Esophagus muscularis mucosa (tissue), 4 donors: ENCODE measurements around the gene ZNF3. TPM values are rescaled to one million over a fixed set of nuclear protein-coding genes. Genes with fewer than 3 reads are reported as not detected.

Experiments used
- DNase-seq: peaks from one replicate; pipeline ENCODE4 v3.0.0-alpha.2; 2017; ENCODE audit errors: extremely low spot score
- H3K27ac ChIP-seq, 4 donors: fragments of 200-600 bp; sonication (generic); replicated peaks in 1 of 4; 1 replicate in 3 of 4; 2 replicates in 1 of 4; pipeline ENCODE4 v1.5.1; 2016 to 2019; ENCODE audit warnings: mild to moderate bottlenecking in 1 of 4
- H3K27me3 ChIP-seq, 4 donors: fragments of 200-600 bp; sonication (generic); one replicate each; pipeline versions ENCODE4 v1.5.1 to v1.6.0; 2016 to 2019
- H3K36me3 ChIP-seq, 4 donors: fragments of 200-600 bp; sonication (generic); one replicate each; pipeline ENCODE4 v1.5.1; 2016 to 2019
- H3K4me1 ChIP-seq, 4 donors: fragments of 200-600 bp; sonication (generic); one replicate each; pipeline ENCODE4 v1.5.1; 2016 to 2019
- H3K4me3 ChIP-seq, 4 donors: fragments of 200-600 bp; sonication (generic); 1 replicate in 2 of 4; 2 replicates in 2 of 4; pipeline ENCODE4 v1.5.1; 2016 to 2019; ENCODE audit warnings: mild to moderate bottlenecking in 4 of 4, moderate library complexity in 1 of 4
- H3K9me3 ChIP-seq, 4 donors: fragments of 200-600 bp; sonication (generic); 1 replicate in 3 of 4; 2 replicates in 1 of 4; pipeline ENCODE4 v1.5.1; 2016 to 2019
- EP300 ChIP-seq: sonication (generic); formaldehyde crosslinking; IDR thresholded peaks from one replicate; pipeline ENCODE4 v1.6.1; 2017; ENCODE audit warnings: antibody characterized with exemption
- POLR2A ChIP-seq: fragments of 450-650 bp; IDR thresholded peaks from one replicate; pipeline ENCODE4 v1.6.1; 2017; ENCODE audit warnings: antibody characterized with exemption, moderate library complexity, mild to moderate bottlenecking, low read depth
- POLR2AphosphoS5 ChIP-seq, 2 donors: sonication (generic); formaldehyde crosslinking; IDR thresholded peaks; one replicate each; pipeline ENCODE4 v1.6.1; 2017; ENCODE audit warnings: antibody characterized with exemption in 2 of 2
- WGBS: methylation state at CpG from one replicate; pipeline ENCODE4 v1.1.5; 2018; 5-methylcytosine and 5-hydroxymethylcytosine counted together
- intact Hi-C: fragments of 100-400 bp; cut with DNase I; formaldehyde crosslinking; loops from one replicate; pipeline ENCODE4 v1.15.1; 2023
- total RNA-seq, 4 donors: library from RNA; depleted of rRNA; stranded (reverse); fragments of >200 nt; gene quantifications; one replicate each; pipeline versions ENCODE4 v1.1.0 to v1.2.1, GENCODE V29; 2016
- TF ChIP-seq, protein P1 (sequence below), 3 experiments: fragments of 200-600 bp in 2 of 3; fragments of 450-650 bp in 1 of 3; sonication (generic) in 2 of 3; IDR thresholded peaks; one replicate each; pipeline ENCODE4 v1.5.1; 2017 to 2019; ENCODE audit warnings: antibody characterized with exemption in 3 of 3, mild to moderate bottlenecking in 2 of 3, moderate library complexity in 1 of 3

ZNF3 gene
- total RNA-seq, 4 donors from 2014 or later: 15.6 to 25.3 (median 20.7) TPM

DNA sequence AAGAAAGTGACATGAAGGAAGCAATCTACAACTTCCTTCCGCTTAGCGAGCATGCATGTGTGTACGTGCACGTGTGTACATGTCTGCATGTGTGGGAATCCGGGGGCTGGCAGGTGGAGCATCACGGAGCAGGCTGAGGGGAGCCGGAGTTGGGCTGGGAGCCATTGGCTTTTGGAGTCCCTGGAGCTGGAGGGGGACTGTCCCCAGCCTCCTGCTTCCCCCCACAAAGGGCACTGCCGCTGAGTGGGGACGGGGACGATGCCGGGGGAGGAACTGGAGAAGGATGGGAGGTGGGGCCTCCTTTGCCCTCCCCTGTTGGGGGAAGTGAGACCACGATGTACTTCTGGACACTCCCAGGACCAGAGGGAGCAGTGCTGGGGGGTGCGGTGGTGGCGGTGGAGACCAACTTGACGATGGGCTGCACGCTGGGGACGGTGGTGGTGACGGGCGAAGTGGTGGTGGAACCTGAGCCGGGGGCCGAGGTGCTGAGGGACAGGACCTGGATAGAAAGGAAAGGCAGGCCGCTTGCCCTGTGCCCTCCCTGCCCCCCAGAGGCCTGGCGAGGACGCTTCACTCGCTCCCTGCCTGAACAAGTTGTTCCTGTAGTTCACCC is 25.7 kb upstream of the ZNF3 start:
- Histone ChIP-seq H3K9me3 (no peaks in the 10 kb centered on the region), H3K27ac (no peak overlapping the region), H3K36me3 (peaks cover 58 to 94% (median 92%) of the 10 kb centered on the region in 4 donors), H3K4me3 (no peak overlapping the region), H3K4me1 (peaks cover 5 to 12% (median 9%) of the 10 kb centered on the region in 4 donors), H3K27me3 (no peaks in the 10 kb centered on the region)
- no peak for TF ChIP-seq EP300
- TF ChIP-seq POLR2A: no peak
- TF ChIP-seq, protein P1, sequence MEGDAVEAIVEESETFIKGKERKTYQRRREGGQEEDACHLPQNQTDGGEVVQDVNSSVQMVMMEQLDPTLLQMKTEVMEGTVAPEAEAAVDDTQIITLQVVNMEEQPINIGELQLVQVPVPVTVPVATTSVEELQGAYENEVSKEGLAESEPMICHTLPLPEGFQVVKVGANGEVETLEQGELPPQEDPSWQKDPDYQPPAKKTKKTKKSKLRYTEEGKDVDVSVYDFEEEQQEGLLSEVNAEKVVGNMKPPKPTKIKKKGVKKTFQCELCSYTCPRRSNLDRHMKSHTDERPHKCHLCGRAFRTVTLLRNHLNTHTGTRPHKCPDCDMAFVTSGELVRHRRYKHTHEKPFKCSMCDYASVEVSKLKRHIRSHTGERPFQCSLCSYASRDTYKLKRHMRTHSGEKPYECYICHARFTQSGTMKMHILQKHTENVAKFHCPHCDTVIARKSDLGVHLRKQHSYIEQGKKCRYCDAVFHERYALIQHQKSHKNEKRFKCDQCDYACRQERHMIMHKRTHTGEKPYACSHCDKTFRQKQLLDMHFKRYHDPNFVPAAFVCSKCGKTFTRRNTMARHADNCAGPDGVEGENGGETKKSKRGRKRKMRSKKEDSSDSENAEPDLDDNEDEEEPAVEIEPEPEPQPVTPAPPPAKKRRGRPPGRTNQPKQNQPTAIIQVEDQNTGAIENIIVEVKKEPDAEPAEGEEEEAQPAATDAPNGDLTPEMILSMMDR (IDR thresholded peaks at IDR 0.05): no peak
- TF ChIP-seq POLR2AphosphoS5 (IDR thresholded peaks at IDR 0.05): no peak
- intact Hi-C loops: no loop called here
- 77% methylated on average over 15 of the region's 25 CpGs for WGBS
- DNase-seq: no peak

DNA sequence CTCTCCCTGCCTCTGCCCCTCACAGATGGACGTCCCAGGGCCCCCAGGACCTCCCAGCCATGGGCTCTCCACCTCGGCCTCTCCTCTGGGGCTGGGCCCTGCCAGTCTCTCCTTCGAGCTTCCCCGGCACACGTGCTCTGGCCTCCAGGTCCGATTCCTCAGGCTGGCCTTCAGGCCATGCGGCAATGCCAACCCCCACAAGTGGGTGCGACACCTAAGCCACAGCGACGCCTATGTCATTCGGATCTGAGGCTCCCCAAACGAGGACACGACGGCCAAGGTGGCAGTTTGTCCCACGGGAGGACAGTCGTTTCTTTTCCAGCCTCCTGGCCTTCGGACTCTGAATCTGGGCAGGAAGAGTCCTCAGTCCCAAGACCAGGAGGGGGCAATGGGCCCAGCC is 25.1 kb upstream of the ZNF3 start:
- Histone ChIP-seq H3K27ac (no peak overlapping the region), H3K36me3 (peaks cover 52 to 88% (median 86%) of the 10 kb centered on the region in 4 donors), H3K4me3 (no peak overlapping the region), H3K4me1 (peaks cover 6 to 15% (median 12%) of the 10 kb centered on the region in 4 donors), H3K9me3 (no peaks in the 10 kb centered on the region), H3K27me3 (no peaks in the 10 kb centered on the region)
- TF ChIP-seq EP300 (no peak), POLR2AphosphoS5 (IDR thresholded peaks at IDR 0.05) (no peak), POLR2A (no peak)
- TF ChIP-seq, protein P1 (IDR thresholded peaks at IDR 0.05): no peak
- DNase-seq: no peak
- WGBS: 81% methylated on average over 17 of the region's 17 CpGs
- intact Hi-C loops: no loop called here

DNA sequence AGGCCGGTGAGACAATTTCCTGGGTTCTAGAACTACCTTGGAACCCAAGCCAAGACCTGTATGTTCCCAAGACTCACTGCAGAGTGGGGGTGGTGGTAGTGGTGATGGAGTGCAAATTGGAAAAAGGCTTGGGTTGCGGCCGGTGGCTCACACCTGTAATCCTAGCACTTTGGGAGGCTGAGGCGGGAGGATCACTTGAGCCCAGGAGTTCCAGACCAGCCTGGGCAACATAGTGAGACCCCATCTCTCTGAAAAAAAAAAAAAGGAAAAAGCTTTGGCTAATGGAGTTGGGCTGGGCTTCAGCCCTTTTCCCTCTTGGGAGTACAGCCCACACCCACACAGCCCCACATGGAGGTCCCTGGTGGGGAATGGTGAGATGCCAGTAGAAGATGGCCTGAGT is 24.0 kb upstream of the ZNF3 start:
- H3K9me3 ChIP-seq: no peaks in the 10 kb centered on the region
- H3K27me3 ChIP-seq: no peaks in the 10 kb centered on the region
- DNase-seq: no peak
- no peak overlapping the region for H3K4me3 ChIP-seq
- intact Hi-C loops: no loop called here
- WGBS: 100% methylated on average over 4 of the region's 4 CpGs
- no peak overlapping the region for H3K27ac ChIP-seq
- H3K36me3 ChIP-seq: peaks cover 44 to 77% (median 76%) of the 10 kb centered on the region in 4 donors
- TF ChIP-seq, protein P1 (IDR thresholded peaks at IDR 0.05): no peak
- TF ChIP-seq POLR2AphosphoS5 (IDR thresholded peaks at IDR 0.05) (no peak), EP300 (no peak), POLR2A (no peak)
- peaks cover 6 to 20% (median 14%) of the 10 kb centered on the region in 4 donors for H3K4me1 ChIP-seq

DNA sequence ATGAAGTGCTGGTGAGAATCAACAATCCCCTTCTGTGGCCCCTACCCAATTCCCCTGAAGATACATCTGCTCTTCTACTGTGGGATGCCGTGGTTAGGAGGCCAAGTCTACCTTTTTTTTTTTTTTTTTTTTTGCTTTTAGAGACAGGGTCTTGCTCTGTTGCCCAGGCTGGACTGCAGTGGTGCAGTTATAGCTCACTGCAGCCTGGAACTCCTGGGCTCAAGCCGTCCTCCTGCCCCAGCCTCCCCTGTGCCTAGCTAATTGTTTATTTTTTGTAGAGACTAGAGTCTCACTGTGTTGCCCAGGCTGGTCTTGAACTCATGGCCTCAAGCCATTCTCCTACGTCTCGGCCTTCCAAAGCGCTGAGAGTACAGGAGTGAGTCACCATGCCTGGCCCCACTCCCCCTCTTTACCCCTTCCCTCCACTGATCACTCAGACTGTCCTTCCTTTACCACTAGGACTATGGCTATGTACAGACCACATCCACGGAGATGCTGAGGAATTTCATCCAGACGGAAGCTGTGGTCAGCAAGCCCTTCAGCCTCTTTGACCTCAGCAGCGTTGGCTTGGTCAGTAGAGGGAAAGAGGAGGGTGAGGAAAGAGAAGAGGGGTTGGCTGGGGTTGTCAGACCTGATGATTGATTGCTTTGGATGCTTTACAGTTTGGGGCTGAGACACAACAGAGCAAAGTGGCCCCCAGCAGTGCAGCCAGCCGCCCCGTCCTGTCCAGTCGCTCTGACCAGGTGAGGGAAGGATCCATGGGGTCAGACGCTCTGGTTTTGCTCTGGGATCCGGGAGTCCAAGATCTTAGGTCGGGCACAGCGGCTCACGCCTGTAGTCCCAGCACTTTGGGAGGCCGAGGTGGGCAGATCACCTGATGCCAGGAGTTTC is 21.7 kb upstream of the ZNF3 start:
- H3K36me3 ChIP-seq: peaks cover 51 to 69% (median 67%) of the 10 kb centered on the region in 4 donors
- H3K4me1 ChIP-seq: peaks cover 19 to 38% (median 28%) of the 10 kb centered on the region in 4 donors
- peak overlapping the region; percentile 93 to 98 (median 96) for H3K27ac ChIP-seq
- no peaks in the 10 kb centered on the region for H3K27me3 ChIP-seq
- WGBS: 81% methylated on average over 17 of the region's 17 CpGs
- DNase-seq: no peak
- intact Hi-C loops: loop anchor here (2.0 kb wide), 1 partner anchor 16 kb away; the partner anchor contains the start of genes CNPY4 and TAF6
- no peak overlapping the region for H3K4me3 ChIP-seq
- TF ChIP-seq POLR2AphosphoS5 (IDR thresholded peaks at IDR 0.05): no peak
- no peak for TF ChIP-seq EP300
- TF ChIP-seq, protein P1 (IDR thresholded peaks at IDR 0.05): no peak
- no peak for TF ChIP-seq POLR2A
- no peaks in the 10 kb centered on the region for H3K9me3 ChIP-seq
